GM12878 (cell line): ENCODE measurements around the gene SYNCRIP. TPM values are rescaled to one million over a fixed set of nuclear protein-coding genes. Genes with fewer than 3 reads are reported as not detected.

Source experiments
- CEBPB ChIP-seq, 2 experiments: fragments of 150-350 bp in 1 of 2; IDR thresholded peaks; 2 replicates each; pipeline ENCODE4 v1.6.1; 2012 to 2014; ENCODE audit warnings: low read depth in 2 of 2, low read length in 2 of 2, borderline replicate concordance in 1 of 2, inconsistent platforms in 1 of 2
- CREM ChIP-seq: IDR thresholded peaks from 2 replicates; pipeline ENCODE4 v1.6.1; 2014; ENCODE audit warnings: antibody characterized with exemption, low read depth
- ESRRA ChIP-seq: IDR thresholded peaks from 2 replicates; pipeline ENCODE4 v1.6.1; 2012; ENCODE audit warnings: mild to moderate bottlenecking, low read length, improper control_type of control experiment
- FOXM1 ChIP-seq: IDR thresholded peaks from 2 replicates; pipeline ENCODE4 v1.6.1; 2012; ENCODE audit warnings: low read depth, mild to moderate bottlenecking, inconsistent platforms, low read length, moderate library complexity
- NFIC ChIP-seq: IDR thresholded peaks from 2 replicates; pipeline ENCODE4 v1.6.1; 2012; ENCODE audit warnings: low read depth, mild to moderate bottlenecking, inconsistent platforms, low read length, moderate library complexity
- NFXL1 ChIP-seq: fragments of 450-650 bp; IDR thresholded peaks from 2 replicates; pipeline ENCODE4 v1.6.1; 2017; ENCODE audit warnings: antibody characterized with exemption, mild to moderate bottlenecking, borderline replicate concordance
- RBBP5 ChIP-seq: fragments of 200-600 bp; sonication (generic); conservative IDR thresholded peaks from 2 replicates; pipeline ENCODE4 v1.6.1; 2016
- RELA ChIP-seq: fragments of 450-650 bp; IDR thresholded peaks from 2 replicates; pipeline ENCODE4 v1.8.0; 2014; ENCODE audit warnings: borderline replicate concordance; ENCODE audit not compliant: partially characterized antibody
- RFX5 ChIP-seq: IDR thresholded peaks from 2 replicates; pipeline ENCODE4 v1.6.1; 2011; ENCODE audit warnings: low read depth, low read length, improper control_type of control experiment
- SMARCA5 ChIP-seq: fragments of 450-650 bp; IDR thresholded peaks from 2 replicates; pipeline ENCODE4 v1.6.1; 2017; ENCODE audit warnings: mild to moderate bottlenecking
- ZNF274 ChIP-seq: IDR thresholded peaks from one replicate; pipeline ENCODE4 v1.8.0; 2011; ENCODE audit not compliant: insufficient read length, insufficient read depth
- ZNF622 ChIP-seq: fragments of 450-650 bp; IDR thresholded peaks from 2 replicates; pipeline ENCODE4 v1.6.1; 2017; ENCODE audit warnings: mild to moderate bottlenecking, inconsistent platforms
- ZZZ3 ChIP-seq: IDR thresholded peaks from 2 replicates; pipeline ENCODE4 v1.6.1; 2011; ENCODE audit warnings: low read depth; ENCODE audit not compliant: control insufficient read depth, insufficient read length
- polyA plus RNA-seq, 11 experiments: library from polyadenylated mRNA; depleted of rRNA in 4 of 11; unstranded in 6 of 11; stranded (reverse) in 5 of 11; fragments of >200 nt; fragmentation: Nextera tagmentation in 4 of 11; fragmentation: Illumina TruSeq in 1 of 11; extraction: Ambion mirVana in 4 of 11; extraction: Trizol in 1 of 11; gene quantifications; 1 replicate in 1 of 11; 2 replicates in 10 of 11; pipeline versions ENCODE4 v1.2.1 to v1.2.3, GENCODE V29; 2011 to 2016; ENCODE audit warnings: inconsistent platforms in 2 of 11, missing spikeins in 2 of 11, low read depth in 1 of 11
- total RNA-seq, 4 experiments: library from RNA; depleted of rRNA in 3 of 4; stranded (reverse); fragments of >200 nt in 3 of 4; fragmentation: Illumina TruSeq in 1 of 4; extraction: Trizol in 1 of 4; gene quantifications; 2 replicates each; pipeline versions ENCODE4 v1.2.1 to v1.2.3, GENCODE V29; 2013 to 2021
- TF ChIP-seq, protein P1 (sequence below), 3 experiments: IDR thresholded peaks in 2 of 3; conservative IDR thresholded peaks in 1 of 3; 2 replicates each; pipeline ENCODE4 v1.5.1; 2011; ENCODE audit warnings: low read depth in 3 of 3, low read length in 3 of 3, mild to moderate bottlenecking in 3 of 3, control low read depth in 2 of 3, moderate library complexity in 2 of 3, inconsistent platforms in 1 of 3, mixed read lengths in 1 of 3; ENCODE audit not compliant: control insufficient read depth in 2 of 3, insufficient read depth in 1 of 3; ENCODE audit errors: extremely low read depth in 1 of 3
- TF ChIP-seq, protein P2 (sequence below): fragments of 450-650 bp; IDR thresholded peaks from 2 replicates; pipeline ENCODE4 v1.6.1; 2016; ENCODE audit warnings: mild to moderate bottlenecking, moderate library complexity, borderline replicate concordance
- TF ChIP-seq, protein P3 (sequence below): IDR thresholded peaks from 2 replicates; pipeline ENCODE4 v1.6.1; 2011; ENCODE audit warnings: low read depth, low read length, improper control_type of control experiment, borderline replicate concordance
- TF ChIP-seq, protein P4 (sequence below): IDR thresholded peaks from 2 replicates; pipeline ENCODE4 v1.6.1; 2011; ENCODE audit warnings: low read depth, mild to moderate bottlenecking, low read length, moderate library complexity, borderline replicate concordance; ENCODE audit errors: extremely low read depth
- TF ChIP-seq, protein P5 (sequence below): fragments of 450-650 bp; IDR thresholded peaks from 2 replicates; pipeline ENCODE4 v1.6.1; 2016; ENCODE audit warnings: mild to moderate bottlenecking

Gene SYNCRIP
- total and polyA plus RNA-seq, 10 of the 15 experiments (the other 5 are each of a cell fraction or from before 2014, with no cell fraction given), result 28.4 to 255 (median 131) TPM

DNA sequence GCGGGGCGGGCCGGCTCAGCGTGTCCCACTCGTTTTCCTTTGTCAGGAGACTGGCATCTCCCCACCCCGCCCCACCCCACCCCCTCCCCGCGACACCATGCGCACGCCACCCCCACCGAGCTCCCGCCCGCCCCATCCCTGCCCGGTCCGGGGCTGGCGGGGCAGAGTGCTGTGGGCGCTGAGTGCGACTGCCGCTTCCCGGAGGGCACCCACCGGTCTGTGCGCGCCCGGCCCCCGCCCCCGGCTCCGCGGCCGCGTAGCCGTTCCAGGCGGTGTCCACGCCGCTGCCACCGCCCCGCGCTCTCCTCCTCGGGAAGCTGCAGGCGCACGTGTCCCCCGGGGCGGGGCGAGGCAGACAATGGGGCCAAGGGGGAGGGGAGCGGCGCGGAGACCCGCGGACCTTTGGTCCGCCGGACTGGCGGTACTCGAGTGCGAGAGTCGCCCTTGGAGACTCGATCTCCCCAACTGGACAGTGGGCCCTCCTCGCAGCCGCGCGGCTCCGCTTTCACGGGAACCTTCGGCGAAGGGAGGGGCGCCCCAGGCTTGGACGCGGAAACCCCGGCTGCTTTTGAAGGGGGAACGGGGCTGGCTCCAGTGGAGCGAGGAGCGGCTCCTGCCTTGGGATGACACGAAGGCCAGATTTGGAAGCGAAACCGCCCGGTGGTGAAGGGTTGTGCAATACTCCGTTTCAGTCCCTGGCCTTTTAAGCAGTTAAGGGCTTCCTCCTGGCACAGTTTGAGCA is 1.0 kb upstream of the SYNCRIP start (continued):
- TF ChIP-seq CEBPB (IDR thresholded peaks at IDR 0.05; ENCODE audit: borderline replicate concordance in 1 of 2, low read depth in 2 of 2, low read length in 2 of 2) (peak; percentile 100), SMARCA5 (no peak), ESRRA (no peak), RFX5 (no peak), CREM (no peak), NFXL1 (no peak), ZNF274 (no peak), FOXM1 (peak; percentile 58; the same call in 1 of the 2 replicates), ZZZ3 (no peak), RELA (no peak), RBBP5 (no peak), NFIC (peak; percentile 86; the same call in 1 of the 2 replicates), ZNF622 (no peak)
- TF ChIP-seq, protein P1, sequence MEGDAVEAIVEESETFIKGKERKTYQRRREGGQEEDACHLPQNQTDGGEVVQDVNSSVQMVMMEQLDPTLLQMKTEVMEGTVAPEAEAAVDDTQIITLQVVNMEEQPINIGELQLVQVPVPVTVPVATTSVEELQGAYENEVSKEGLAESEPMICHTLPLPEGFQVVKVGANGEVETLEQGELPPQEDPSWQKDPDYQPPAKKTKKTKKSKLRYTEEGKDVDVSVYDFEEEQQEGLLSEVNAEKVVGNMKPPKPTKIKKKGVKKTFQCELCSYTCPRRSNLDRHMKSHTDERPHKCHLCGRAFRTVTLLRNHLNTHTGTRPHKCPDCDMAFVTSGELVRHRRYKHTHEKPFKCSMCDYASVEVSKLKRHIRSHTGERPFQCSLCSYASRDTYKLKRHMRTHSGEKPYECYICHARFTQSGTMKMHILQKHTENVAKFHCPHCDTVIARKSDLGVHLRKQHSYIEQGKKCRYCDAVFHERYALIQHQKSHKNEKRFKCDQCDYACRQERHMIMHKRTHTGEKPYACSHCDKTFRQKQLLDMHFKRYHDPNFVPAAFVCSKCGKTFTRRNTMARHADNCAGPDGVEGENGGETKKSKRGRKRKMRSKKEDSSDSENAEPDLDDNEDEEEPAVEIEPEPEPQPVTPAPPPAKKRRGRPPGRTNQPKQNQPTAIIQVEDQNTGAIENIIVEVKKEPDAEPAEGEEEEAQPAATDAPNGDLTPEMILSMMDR (IDR thresholded peaks at IDR 0.05 in 2 of 3, conservative IDR thresholded peaks at IDR 0.05 in 1 of 3; ENCODE audit: control insufficient read depth in 2 of 3, extremely low read depth in 1 of 3, insufficient read depth in 1 of 3, low read depth in 3 of 3, low read length in 3 of 3), result no peak
- TF ChIP-seq, protein P2, sequence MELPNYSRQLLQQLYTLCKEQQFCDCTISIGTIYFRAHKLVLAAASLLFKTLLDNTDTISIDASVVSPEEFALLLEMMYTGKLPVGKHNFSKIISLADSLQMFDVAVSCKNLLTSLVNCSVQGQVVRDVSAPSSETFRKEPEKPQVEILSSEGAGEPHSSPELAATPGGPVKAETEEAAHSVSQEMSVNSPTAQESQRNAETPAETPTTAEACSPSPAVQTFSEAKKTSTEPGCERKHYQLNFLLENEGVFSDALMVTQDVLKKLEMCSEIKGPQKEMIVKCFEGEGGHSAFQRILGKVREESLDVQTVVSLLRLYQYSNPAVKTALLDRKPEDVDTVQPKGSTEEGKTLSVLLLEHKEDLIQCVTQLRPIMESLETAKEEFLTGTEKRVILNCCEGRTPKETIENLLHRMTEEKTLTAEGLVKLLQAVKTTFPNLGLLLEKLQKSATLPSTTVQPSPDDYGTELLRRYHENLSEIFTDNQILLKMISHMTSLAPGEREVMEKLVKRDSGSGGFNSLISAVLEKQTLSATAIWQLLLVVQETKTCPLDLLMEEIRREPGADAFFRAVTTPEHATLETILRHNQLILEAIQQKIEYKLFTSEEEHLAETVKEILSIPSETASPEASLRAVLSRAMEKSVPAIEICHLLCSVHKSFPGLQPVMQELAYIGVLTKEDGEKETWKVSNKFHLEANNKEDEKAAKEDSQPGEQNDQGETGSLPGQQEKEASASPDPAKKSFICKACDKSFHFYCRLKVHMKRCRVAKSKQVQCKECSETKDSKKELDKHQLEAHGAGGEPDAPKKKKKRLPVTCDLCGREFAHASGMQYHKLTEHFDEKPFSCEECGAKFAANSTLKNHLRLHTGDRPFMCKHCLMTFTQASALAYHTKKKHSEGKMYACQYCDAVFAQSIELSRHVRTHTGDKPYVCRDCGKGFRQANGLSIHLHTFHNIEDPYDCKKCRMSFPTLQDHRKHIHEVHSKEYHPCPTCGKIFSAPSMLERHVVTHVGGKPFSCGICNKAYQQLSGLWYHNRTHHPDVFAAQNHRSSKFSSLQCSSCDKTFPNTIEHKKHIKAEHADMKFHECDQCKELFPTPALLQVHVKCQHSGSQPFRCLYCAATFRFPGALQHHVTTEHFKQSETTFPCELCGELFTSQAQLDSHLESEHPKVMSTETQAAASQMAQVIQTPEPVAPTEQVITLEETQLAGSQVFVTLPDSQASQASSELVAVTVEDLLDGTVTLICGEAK, result no peak
- TF ChIP-seq, protein P3, sequence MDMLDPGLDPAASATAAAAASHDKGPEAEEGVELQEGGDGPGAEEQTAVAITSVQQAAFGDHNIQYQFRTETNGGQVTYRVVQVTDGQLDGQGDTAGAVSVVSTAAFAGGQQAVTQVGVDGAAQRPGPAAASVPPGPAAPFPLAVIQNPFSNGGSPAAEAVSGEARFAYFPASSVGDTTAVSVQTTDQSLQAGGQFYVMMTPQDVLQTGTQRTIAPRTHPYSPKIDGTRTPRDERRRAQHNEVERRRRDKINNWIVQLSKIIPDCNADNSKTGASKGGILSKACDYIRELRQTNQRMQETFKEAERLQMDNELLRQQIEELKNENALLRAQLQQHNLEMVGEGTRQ, result peak; percentile 33
- TF ChIP-seq, protein P4, sequence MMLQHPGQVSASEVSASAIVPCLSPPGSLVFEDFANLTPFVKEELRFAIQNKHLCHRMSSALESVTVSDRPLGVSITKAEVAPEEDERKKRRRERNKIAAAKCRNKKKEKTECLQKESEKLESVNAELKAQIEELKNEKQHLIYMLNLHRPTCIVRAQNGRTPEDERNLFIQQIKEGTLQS, result no peak
- TF ChIP-seq, protein P5, sequence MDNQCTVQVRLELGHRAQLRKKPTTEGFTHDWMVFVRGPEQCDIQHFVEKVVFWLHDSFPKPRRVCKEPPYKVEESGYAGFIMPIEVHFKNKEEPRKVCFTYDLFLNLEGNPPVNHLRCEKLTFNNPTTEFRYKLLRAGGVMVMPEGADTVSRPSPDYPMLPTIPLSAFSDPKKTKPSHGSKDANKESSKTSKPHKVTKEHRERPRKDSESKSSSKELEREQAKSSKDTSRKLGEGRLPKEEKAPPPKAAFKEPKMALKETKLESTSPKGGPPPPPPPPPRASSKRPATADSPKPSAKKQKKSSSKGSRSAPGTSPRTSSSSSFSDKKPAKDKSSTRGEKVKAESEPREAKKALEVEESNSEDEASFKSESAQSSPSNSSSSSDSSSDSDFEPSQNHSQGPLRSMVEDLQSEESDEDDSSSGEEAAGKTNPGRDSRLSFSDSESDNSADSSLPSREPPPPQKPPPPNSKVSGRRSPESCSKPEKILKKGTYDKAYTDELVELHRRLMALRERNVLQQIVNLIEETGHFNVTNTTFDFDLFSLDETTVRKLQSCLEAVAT, result peak; percentile 61; the same call in 1 of the 2 replicates
